CD4-positive, alpha-beta T cell treated with Interleukin-17A for 1 hour (primary cell): ENCODE results near the gene TPBG.
"Not testable (repeated sequence)": the region's sequence is repeated elsewhere in the genome, so short reads cannot be mapped to it uniquely, and the experiment has no call there.

Source experiments
- DNase-seq: peaks from one replicate; pipeline ENCODE4 v3.0.0-alpha.2; 2020

The TPBG gene

DNA sequence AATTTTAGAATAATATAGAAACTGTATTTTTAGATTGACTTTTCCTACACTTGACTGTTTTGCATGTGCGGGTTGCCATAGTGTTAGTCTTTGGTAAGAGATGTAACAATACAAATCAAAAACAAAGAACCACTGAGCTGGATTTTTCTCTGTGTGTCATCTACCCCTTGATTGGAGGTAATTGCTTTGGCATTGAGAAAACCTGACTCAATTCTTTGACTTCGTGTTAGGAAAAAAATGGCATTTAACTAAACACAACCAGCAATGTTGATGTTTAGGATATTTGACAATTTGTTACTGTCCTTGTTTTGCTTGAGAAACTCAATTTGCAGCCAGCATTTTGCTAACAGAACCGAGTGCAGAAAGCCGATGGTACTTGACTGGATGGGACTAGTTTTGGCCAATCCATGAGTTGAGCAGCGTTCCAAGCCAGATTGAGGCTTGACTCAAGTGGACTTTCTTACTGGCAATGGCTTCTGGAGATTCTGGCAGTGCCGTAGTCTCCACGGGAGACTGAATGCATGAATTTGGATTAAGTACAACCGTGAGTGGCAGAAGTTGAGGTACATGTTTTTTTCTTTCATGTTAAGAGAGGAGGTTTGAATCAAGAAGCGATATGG is 17.1 kb downstream of the TPBG start:
- DNase-seq = no peak

DNA sequence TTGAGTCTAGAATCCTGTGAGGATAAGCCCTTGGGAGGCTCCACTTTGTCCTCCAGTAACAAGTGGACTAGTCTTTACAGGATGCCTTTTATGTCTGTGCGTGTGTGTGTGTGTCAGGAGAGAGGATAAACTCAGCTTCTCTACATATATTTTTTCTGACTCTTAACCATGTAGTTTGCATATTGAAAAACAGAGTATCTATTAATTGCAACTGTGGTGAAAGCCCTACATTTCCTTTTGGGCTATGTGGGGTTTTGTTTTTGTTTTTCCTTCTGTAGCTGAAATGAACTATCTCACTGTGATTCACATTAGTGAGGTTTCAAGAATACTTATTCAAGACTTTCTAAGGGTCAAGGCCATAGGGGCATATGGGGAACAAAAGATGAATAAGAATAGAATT is 17.7 kb downstream of the TPBG start:
- DNase-seq = no peak

DNA sequence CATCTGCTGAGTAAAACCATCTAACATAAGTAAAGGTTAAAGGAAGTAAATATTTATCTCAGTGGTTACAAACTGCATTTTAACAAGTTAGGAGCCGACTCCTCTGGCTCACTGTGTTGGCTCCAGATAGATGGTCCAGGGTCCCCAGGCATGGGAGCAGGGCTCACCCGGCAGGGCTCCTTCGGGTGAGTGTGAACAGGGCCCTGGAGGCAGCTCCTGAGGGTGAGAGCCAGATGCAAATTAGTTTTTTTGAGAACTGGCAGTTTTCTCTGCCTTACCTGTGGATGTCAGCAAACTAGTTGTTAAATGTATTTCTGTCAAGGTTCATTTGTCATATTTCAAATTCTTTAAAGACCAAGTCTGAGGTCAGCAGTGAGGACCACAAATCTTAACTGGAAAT is 21.5 kb downstream of the TPBG start:
- no peak for DNase-seq

DNA sequence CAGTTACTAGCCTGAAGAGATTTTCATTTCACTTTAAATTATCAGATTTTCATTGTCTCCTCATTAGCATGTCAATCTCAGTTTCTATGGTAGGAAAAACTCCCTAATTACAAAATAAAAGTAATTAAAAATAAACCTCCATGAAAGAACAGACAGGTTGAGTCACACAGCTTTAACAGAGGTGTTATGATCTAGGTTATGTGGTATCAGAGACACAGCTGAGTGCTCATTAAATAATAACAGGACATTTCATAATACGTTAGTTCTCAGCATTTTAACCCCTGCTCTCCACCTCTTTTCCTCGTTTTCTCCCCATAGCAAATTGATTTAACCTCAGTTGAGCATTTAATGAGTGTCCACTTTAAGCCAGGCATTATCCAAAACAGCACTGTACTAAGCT is 21.9 kb downstream of the TPBG start:
- no peak for DNase-seq

DNA sequence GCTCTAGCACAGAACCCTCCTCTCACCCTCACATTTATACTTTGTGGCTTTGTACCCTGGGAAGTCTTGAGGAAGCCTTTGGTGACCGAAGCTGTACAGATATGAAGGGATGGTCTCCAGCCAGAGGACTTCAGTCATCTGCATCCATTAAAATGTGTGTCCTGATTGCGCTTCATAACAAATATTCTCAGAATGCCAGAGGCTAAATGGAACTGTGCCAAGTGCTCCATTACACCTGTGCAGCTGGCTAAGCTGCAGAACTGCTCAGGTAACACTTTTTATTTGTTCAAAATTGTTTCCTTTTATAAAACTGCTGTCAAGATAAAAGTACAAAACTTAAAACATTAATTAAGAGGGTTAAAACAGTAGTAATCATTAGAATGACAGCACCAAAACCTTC is 22.3 kb downstream of the TPBG start:
- DNase-seq = no peak

DNA sequence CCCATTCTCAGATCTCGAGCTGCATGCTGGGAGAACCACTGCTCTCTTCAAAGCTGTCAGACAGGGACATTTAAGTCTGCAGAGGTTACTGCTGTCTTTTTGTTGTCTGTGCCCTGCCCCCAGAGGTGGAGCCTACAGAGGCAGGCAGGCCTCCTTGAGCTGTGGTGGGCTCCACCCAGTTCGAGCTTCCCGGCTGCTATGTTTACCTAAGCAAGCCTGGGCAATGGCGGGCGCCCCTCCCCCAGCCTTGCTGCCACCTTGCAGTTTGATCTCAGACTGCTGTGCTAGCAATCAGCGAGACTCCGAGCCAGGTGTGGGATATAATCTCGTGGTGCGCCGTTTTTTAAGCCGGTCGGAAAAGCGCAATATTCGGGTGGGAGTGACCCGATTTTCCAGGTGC is 31.2 kb downstream of the TPBG start:
- DNase-seq = not testable (repeated sequence)

DNA sequence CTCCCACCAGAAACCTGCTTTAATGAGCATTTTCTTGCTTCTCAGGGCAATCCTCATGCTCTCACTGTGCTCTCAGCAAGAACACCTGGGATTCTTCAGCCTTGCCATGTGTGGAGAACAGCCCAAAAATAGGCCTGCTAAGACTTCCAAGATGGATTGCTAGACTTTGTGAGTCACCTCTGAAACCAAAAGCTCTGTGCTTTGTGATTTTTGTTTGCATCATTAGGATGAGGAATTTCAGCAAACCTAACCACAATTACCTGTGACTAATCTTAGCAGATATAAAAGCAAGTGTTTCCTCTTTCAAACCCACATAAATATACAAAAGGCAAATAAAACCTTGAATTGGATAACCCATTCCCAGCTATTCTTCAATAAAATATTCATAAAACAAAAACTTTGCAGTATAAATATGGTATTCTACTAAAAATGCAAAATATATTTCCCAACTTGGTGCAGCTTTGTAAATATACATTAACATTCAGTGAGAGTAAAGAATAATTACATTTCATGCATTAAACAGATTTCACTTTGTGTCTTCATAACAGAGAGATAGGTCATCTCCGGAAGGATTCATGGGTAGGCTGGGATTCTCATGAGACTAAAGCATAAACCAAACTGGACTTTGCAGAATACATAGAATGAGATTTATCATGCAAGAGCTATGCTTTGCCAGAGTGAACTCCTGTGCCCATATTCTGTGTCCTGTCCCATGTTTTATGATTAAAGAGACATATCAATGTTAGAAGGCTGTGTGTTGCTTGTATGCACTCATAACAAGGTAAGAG is 33.5 kb downstream of the TPBG start:
- DNase-seq = no peak

DNA sequence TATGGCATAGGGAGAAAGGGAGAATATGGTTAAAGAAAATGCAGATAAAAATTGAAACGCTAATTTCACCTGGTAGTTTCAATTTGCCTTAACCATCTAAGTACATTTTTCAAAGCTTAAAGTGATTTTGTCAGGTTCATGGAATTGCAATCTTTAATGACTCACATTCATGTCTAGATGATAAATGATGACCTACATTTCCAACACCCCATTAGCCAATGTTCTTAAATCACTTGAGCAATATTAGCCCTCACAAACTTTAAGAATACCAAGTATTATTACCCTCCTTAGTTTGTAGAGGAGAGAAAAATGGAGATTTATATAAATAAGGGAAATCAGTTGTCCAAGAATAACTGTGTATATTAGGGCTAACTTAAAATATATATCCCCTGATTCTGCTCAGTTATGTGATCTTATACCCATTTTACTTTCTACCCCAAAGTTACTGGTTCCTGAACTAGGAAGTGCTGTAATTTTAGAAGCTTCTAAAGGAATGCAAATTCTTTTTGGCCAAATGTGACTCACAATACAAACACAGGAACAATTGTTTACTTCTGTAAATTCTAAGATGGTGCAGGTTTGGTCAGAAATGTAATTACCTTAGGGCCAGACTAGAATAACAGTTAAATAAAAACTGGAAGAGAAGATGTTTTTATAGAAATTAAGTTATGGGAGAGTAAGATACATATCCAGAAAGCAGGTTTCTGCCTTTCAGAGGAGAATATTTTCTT is 34.5 kb downstream of the TPBG start:
- no peak for DNase-seq

DNA sequence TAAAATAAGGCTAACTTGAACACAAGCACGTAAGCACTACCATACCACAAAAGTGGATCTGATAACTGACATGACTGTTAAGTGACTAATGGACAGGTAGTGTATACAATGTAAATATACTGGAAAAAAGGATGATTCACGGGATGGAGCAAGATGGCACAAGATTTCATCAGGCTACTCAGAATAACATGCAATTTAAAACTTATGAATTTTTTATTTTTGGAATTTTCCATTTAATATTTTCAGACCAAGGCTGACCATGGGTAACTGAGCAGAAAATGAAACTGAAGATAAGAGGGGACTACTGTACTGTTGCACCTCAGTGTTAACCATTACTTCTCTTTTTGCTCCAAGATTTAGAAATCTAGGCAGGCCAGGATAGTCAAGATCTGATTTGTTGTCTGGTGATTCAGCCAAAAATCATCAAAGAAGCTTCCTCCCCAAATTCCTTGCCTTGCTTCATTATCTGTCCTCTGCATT is 45.4 kb downstream of the TPBG start:
- DNase-seq = no peak

DNA sequence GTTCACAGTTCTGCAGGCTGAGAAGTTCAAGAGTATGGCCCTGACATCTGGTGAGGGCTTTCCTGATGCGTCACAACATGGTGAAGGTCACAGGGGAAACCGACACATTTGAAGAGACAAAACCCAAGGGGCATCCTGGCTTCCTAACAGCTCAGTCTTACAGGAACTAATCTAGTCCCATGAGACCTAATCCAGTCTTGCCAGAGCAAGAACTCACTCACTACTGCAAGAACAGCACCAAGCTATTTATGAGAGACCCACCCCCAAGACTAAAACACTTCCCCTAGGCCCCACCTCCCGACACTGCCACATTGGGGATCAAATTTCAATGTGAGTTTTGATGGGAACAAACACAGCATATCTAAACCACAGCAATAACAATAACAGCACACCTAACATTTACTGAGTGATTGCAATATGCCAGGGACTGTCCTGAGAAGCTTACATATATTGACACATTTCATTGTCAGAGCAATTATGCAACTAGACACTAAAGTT is 46.6 kb downstream of the TPBG start:
- DNase-seq = no peak

DNA sequence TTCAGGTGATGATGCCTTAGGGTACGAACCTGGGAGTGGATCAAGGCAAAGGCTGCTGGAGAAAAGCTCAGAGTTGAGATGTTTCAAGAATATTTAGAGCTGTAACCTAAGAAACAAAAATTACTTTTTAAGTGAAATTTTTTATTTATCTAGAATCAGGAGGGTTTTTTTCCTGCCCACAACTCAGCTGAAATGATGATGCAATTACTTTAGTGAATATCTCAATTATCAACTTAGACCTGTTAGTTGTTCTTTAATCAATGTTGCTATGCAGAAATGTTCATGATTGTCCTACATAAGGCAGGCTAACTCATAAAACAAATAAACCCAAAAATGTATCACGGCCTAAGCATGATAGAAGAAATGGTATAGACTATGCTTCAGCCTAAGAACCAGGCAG is 50.3 kb downstream of the TPBG start:
- DNase-seq = no peak

DNA sequence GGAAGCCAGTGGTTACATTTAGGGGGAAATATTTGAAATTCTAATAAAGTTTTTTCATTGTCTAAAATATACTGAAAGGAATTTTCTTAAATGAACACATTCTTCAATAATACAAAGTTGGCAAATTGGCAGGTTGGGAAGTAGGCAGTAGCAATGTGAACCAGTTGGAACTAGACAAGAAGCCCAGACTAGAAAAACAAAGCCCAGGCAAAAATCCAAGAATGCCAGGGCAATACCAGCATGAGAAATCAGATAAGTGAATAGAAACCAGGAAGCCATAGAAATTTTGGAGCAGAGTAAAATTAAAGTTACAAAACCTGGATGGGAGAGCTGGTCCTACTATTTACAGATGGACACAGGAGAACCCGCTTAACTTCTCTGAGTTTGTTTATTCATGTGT is 52.2 kb downstream of the TPBG start:
- DNase-seq = no peak

DNA sequence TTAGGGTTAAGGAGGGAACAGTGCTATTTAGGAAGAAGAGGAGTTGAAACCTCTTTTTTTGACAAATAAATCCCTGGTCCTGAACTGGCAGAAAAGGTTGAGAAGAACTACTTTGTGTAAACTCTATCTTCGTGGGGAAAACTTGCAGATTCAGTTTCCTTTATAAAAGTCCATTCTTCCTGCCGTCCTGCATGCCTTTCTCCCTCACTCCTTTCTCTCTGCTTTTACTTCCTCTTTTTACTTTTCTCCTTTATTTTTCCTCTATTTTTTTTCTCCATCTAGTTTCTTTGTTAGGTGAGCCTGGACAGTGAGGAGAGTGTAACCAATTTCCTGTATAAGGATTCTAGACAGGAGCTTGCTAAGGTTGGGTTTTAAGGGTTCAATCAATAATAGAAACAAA is 52.7 kb downstream of the TPBG start:
- no peak for DNase-seq
